Naive thymus-derived CD4-positive, alpha-beta T cell (primary cell): Measurements from ENCODE around the gene SEMA4F. TPM values are rescaled to one million over a fixed set of nuclear protein-coding genes. Genes with fewer than 3 reads are reported as not detected.
A peak's percentile ranks its signal among the peaks of the same experiment; 100 is the strongest.

ENCODE experiments used
- ATAC-seq: fragments of 150-1000 bp; cut with Tn5 transposase; 2 replicates; pipeline ENCODE4 v1.10.0; 2021; ENCODE audit warnings: mild to moderate bottlenecking, moderate library complexity
- CTCF ChIA-PET: fragments of 350-600 bp; sonication (Branson Sonifier 250); formaldehyde crosslinking; loops from one replicate; lab custom pipeline; 2021; ENCODE audit warnings: antibody characterized with exemption; lab: Charles Lee
- POLR2A ChIA-PET: fragments of 350-600 bp; sonication (Branson Sonifier 250); formaldehyde crosslinking; loops from one replicate; lab custom pipeline; 2021; ENCODE audit warnings: antibody characterized with exemption, inconsistent platforms; lab: Charles Lee
- DNase-seq, 9 donors: peaks; one replicate each; pipeline versions ENCODE4 v3.0.0 to v3.0.0-alpha.2; 2020 to 2022; ENCODE audit warnings: mixed read lengths in 1 of 9
- H3K27ac ChIP-seq: one replicate; pipeline ENCODE4 v1.7.0; 2013; ENCODE audit warnings: mild to moderate bottlenecking, low read depth, low read length, moderate library complexity
- H3K27me3 ChIP-seq, 2 donors: one replicate each; pipeline ENCODE4 v1.7.0; 2013; ENCODE audit warnings: low read length in 2 of 2, mild to moderate bottlenecking in 2 of 2, moderate library complexity in 2 of 2; ENCODE audit not compliant: control insufficient read depth in 2 of 2, insufficient read depth in 2 of 2
- H3K36me3 ChIP-seq, 3 experiments: 1 replicate in 2 of 3; 2 replicates in 1 of 3; pipeline ENCODE4 v1.7.0; 2013; ENCODE audit warnings: low read length in 3 of 3, mild to moderate bottlenecking in 3 of 3, moderate library complexity in 1 of 3; ENCODE audit not compliant: insufficient read depth in 3 of 3, control insufficient read depth in 2 of 3
- H3K4me1 ChIP-seq, 2 donors: one replicate each; pipeline ENCODE4 v1.7.0; 2013; ENCODE audit warnings: low read length in 2 of 2, mild to moderate bottlenecking in 2 of 2, moderate library complexity in 1 of 2; ENCODE audit not compliant: control insufficient read depth in 2 of 2, insufficient read depth in 2 of 2
- H3K4me3 ChIP-seq: 2 replicates; pipeline ENCODE4 v1.7.0; 2013; ENCODE audit warnings: mild to moderate bottlenecking, low read length
- H3K9me3 ChIP-seq, 3 experiments: 1 replicate in 2 of 3; 2 replicates in 1 of 3; pipeline ENCODE4 v1.7.0; 2013; ENCODE audit warnings: low read length in 3 of 3; ENCODE audit not compliant: control insufficient read depth in 2 of 3
- H3K27ac Mint-ChIP-seq, 9 donors: one replicate each; pipeline ENCODE4 v1.8.0; 2020 to 2022; ENCODE audit warnings: mixed read lengths in 9 of 9, mild to moderate bottlenecking in 8 of 9, moderate library complexity in 5 of 9, inconsistent platforms in 2 of 9
- H3K27me3 Mint-ChIP-seq, 5 donors: one replicate each; pipeline ENCODE4 v1.8.0; 2021 to 2022; ENCODE audit warnings: mixed read lengths in 5 of 5, mild to moderate bottlenecking in 1 of 5
- H3K36me3 Mint-ChIP-seq, 5 donors: one replicate each; pipeline ENCODE4 v1.8.0; 2020 to 2022; ENCODE audit warnings: mixed read lengths in 5 of 5, mild to moderate bottlenecking in 3 of 5, inconsistent platforms in 1 of 5
- H3K4me1 Mint-ChIP-seq, 7 donors: one replicate each; pipeline ENCODE4 v1.8.0; 2020 to 2022; ENCODE audit warnings: mixed read lengths in 7 of 7, mild to moderate bottlenecking in 3 of 7, inconsistent platforms in 1 of 7
- H3K4me3 Mint-ChIP-seq, 10 donors: one replicate each; pipeline ENCODE4 v1.8.0; 2020 to 2022; ENCODE audit warnings: mild to moderate bottlenecking in 10 of 10, mixed read lengths in 10 of 10, moderate library complexity in 6 of 10, inconsistent platforms in 2 of 10
- H3K9me3 Mint-ChIP-seq, 11 donors: one replicate each; pipeline ENCODE4 v1.8.0; 2020 to 2022; ENCODE audit warnings: mixed read lengths in 11 of 11, mild to moderate bottlenecking in 4 of 11, inconsistent platforms in 1 of 11, moderate library complexity in 1 of 11
- intact Hi-C, 2 donors: fragments of 100-400 bp; cut with micrococcal nuclease; formaldehyde crosslinking; loops; one replicate each; pipeline ENCODE4 v1.15.1; 2023
- polyA plus RNA-seq, 2 donors: library from polyadenylated mRNA; unstranded; fragments of 300-500 nt; fragmentation: Illumina TruSeq; gene quantifications; one replicate each; pipeline ENCODE4 v1.2.3, GENCODE V29; 2021
- total RNA-seq, 6 experiments: library from RNA in 5 of 6; stranded (reverse) in 5 of 6; gene quantifications; 1 replicate in 5 of 6; 2 replicates in 1 of 6; pipeline ENCODE4 v1.2.3 and lab custom pipeline; 2021 to 2026

The SEMA4F gene
- total and polyA plus RNA-seq, 7 experiments from 2014 or later = 5.7 to 23.6 (median 8.6) TPM

DNA sequence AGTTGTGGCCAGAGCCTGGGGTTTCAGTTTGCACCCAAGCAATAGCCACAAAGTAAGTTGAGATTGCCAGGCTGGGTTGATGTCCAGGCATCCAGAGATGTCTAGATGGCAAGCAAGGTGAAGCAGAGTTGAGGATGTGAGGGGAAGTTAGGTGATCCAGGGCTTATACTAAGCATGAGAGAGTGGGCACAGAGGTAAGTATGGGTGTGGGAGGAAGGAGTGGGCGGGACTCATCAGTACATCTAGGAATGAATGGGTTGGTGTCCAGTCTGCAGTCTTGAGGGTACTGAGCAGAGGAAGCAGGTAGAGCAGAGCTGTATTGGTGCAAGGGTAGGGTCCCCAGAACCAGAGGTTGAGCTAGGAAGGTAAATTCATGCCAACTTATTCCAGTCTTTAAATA is 1.5 kb downstream of the SEMA4F start:
- Histone ChIP-seq H3K27me3 (no peaks in the 10 kb centered on the region), H3K9me3 (no peaks in the 10 kb centered on the region), H3K36me3 (peaks cover 3 to 27% (median 8%) of the 10 kb centered on the region in 3 experiments), H3K4me3 (no peak overlapping the region), H3K27ac (no peak overlapping the region), H3K4me1 (peaks cover 6 to 8% of the 10 kb centered on the region in 2 donors)
- H3K27ac Mint-ChIP-seq = peak overlapping the region in 3 of 9 donors; percentile 33 to 78 (median 49)
- H3K36me3 Mint-ChIP-seq = peaks cover 5 to 21% (median 9%) of the 10 kb centered on the region in 5 donors
- H3K9me3 Mint-ChIP-seq = no peaks in the 10 kb centered on the region
- no peak for DNase-seq
- intact Hi-C loops = loop anchor here (2.0 to 10.0 kb wide), 4 partner anchors 151 to 1421 kb away; partner anchors contain the start of genes CCDC142 (in 1 of the 2), CCT7 (in 1 of the 2), INO80B (in 1 of the 2) and PCGF1 (in 1 of the 2)
- peaks cover 12 to 34% (median 24%) of the 10 kb centered on the region in 7 donors for H3K4me1 Mint-ChIP-seq
- CTCF ChIA-PET = no interaction called here
- H3K27me3 Mint-ChIP-seq = peaks cover 0 to 14% (median 0%) of the 10 kb centered on the region in 5 donors
- peak overlapping the region; percentile 30 to 97 (median 90) for H3K4me3 Mint-ChIP-seq
- POLR2A ChIA-PET = interaction anchor here (0.6 kb wide), 1 partner anchor 483 kb away, joined by 3 read pairs; no protein-coding TSS in a partner anchor
- ATAC-seq = no peak

DNA sequence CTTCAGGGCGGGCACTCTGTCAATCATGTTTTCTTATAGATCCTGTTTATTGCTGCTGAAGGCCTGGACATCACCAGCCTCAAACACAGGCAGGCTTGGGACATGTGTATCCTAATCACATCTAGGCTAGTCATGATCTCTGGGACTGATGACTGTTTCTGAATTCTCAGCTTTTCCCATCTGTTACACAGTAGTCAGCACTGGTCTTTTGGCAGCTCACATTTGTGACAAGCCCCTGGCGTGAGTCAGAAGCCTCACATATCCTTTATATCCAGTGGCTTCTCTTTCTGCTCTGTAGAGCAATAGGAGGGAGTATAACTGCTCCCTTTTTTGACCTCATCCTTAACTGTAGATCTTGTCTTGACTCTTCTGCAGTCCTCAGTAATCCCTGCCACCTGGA is 4.5 kb downstream of the SEMA4F start:
- Mint-ChIP-seq H3K27ac (no peak overlapping the region), H3K4me3 (no peak overlapping the region), H3K9me3 (no peaks in the 10 kb centered on the region), H3K36me3 (peaks cover 5 to 26% (median 9%) of the 10 kb centered on the region in 5 donors), H3K4me1 (peaks cover 12 to 25% (median 20%) of the 10 kb centered on the region in 7 donors), H3K27me3 (peaks cover 0 to 11% (median 0%) of the 10 kb centered on the region in 5 donors)
- peaks cover 3 to 47% (median 8%) of the 10 kb centered on the region in 3 experiments for H3K36me3 ChIP-seq
- ATAC-seq = no peak
- CTCF ChIA-PET = no interaction called here
- H3K9me3 ChIP-seq = no peaks in the 10 kb centered on the region
- no peak for DNase-seq
- no peak overlapping the region for H3K4me3 ChIP-seq
- H3K27ac ChIP-seq = no peak overlapping the region
- no peaks in the 10 kb centered on the region for H3K27me3 ChIP-seq
- H3K4me1 ChIP-seq = peaks cover 6 to 8% of the 10 kb centered on the region in 2 donors
- POLR2A ChIA-PET = no interaction called here
- intact Hi-C loops = loop anchor here (10.0 kb wide), 3 partner anchors 154 to 1424 kb away; partner anchors contain the start of genes CCT7 (in 1 of the 2), INO80B (in 1 of the 2), PCGF1 (in 1 of the 2) and PRADC1 (in 1 of the 2)

DNA sequence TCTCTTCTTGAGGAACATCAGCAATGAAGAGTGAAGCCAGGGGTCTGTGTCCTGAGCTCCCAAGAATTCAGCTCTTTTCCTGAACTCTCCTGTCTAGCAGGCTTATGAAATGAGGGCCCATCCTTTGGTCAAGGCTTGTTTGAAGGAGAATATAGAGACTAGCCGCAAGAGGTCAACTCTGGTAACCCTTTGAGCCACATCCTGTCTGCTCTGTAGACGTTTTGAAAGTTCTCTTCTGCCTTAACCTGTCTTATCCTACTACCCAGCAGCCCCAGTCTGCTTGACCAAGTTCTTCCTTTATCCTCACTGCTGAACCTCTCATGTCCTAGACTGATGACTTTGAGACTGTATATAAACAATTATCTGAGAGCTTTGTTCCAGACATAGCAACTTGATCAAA is 5.4 kb downstream of the SEMA4F start:
- Mint-ChIP-seq H3K36me3 (peaks cover 5 to 27% (median 9%) of the 10 kb centered on the region in 5 donors), H3K27ac (no peak overlapping the region), H3K9me3 (no peaks in the 10 kb centered on the region), H3K27me3 (peaks cover 0 to 11% (median 0%) of the 10 kb centered on the region in 5 donors), H3K4me3 (no peak overlapping the region), H3K4me1 (peaks cover 9 to 20% (median 17%) of the 10 kb centered on the region in 7 donors)
- CTCF ChIA-PET = no interaction called here
- POLR2A ChIA-PET = no interaction called here
- ATAC-seq (no peak), DNase-seq (no peak)
- Histone ChIP-seq H3K27me3 (no peaks in the 10 kb centered on the region), H3K27ac (no peak overlapping the region), H3K4me3 (no peak overlapping the region), H3K36me3 (peaks cover 3 to 43% (median 8%) of the 10 kb centered on the region in 3 experiments), H3K4me1 (peaks cover 6 to 8% of the 10 kb centered on the region in 2 donors), H3K9me3 (no peaks in the 10 kb centered on the region)
- intact Hi-C loops = loop anchor here (10.0 kb wide), 3 partner anchors 155 to 1425 kb away; partner anchors contain the start of genes CCT7 (in 1 of the 2), INO80B (in 1 of the 2), PCGF1 (in 1 of the 2) and PRADC1 (in 1 of the 2)

GRCh38 chr2:74668087-74668486 is 14.0 kb downstream of the SEMA4F start:
- H3K4me3 ChIP-seq = no peak overlapping the region
- H3K36me3 Mint-ChIP-seq = peaks cover 0 to 41% (median 24%) of the 10 kb centered on the region in 5 donors
- peaks cover 0 to 14% (median 0%) of the 10 kb centered on the region in 3 experiments for H3K36me3 ChIP-seq
- DNase-seq (no peak), ATAC-seq (no peak)
- intact Hi-C loops = no loop called here
- H3K4me1 ChIP-seq = no peaks in the 10 kb centered on the region
- ChIA-PET POLR2A (no interaction called here), CTCF (no interaction called here)
- H3K27me3 ChIP-seq = no peaks in the 10 kb centered on the region
- H3K4me1 Mint-ChIP-seq = peaks cover 0 to 9% (median 0%) of the 10 kb centered on the region in 7 donors
- no peaks in the 10 kb centered on the region for H3K27me3 Mint-ChIP-seq
- no peak overlapping the region for H3K4me3 Mint-ChIP-seq
- H3K9me3 Mint-ChIP-seq = no peaks in the 10 kb centered on the region
- H3K27ac ChIP-seq = no peak overlapping the region
- no peaks in the 10 kb centered on the region for H3K9me3 ChIP-seq
- peak overlapping the region in 1 of 9 donors; percentile 70 for H3K27ac Mint-ChIP-seq

DNA sequence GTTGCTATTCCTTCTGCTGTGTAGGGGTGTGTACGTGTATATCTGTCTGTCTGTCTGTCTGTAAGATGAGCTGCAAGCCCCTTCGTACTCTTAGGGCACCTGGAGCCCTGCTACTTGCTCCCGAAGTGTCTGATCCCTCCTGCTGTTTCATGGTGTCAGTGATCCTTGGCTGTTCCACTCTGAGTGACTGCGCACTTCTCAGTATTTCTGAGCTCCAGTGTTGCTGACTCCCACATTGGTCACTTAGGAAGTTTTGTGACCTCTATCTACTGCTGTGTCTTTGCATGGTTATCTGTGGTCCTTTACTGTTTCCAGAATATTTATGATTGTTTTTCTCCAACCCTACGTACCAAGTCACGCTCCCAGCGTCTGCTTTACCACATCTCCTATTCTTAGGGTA is 16.2 kb downstream of the SEMA4F start:
- no peaks in the 10 kb centered on the region for H3K9me3 ChIP-seq
- no peak overlapping the region for H3K4me3 ChIP-seq
- H3K4me1 ChIP-seq = no peaks in the 10 kb centered on the region
- H3K27ac ChIP-seq = no peak overlapping the region
- peaks cover 0 to 57% (median 27%) of the 10 kb centered on the region in 5 donors for H3K36me3 Mint-ChIP-seq
- H3K4me1 Mint-ChIP-seq = peaks cover 0 to 9% (median 0%) of the 10 kb centered on the region in 7 donors
- intact Hi-C loops = no loop called here
- H3K27me3 Mint-ChIP-seq = no peaks in the 10 kb centered on the region
- no peak for DNase-seq
- ChIA-PET POLR2A (no interaction called here), CTCF (no interaction called here)
- no peak overlapping the region for H3K4me3 Mint-ChIP-seq
- H3K27me3 ChIP-seq = no peaks in the 10 kb centered on the region
- H3K36me3 ChIP-seq = peaks cover 0 to 36% (median 0%) of the 10 kb centered on the region in 3 experiments
- H3K9me3 Mint-ChIP-seq = no peaks in the 10 kb centered on the region
- no peak for ATAC-seq
- no peak overlapping the region for H3K27ac Mint-ChIP-seq

DNA sequence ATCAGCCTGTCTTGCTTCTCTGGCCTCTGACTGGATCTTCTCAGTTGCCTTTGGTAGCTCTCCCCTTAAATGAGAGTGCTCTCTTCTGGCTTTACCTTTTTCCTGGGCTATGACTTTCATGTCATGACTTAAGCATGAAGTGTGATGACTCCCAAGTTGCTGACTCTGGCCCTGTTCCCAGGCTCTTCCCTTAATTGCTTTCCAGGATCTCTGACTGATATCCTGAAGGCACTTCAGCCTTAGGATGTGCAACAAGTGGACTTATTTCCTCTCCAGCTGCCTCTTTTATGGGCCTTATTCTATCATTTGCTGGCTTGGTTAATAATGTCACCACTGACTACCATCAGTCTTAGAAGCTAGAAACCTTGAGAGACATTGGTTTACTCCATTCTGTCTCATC is 17.4 kb downstream of the SEMA4F start:
- H3K4me3 ChIP-seq = no peak overlapping the region
- ChIA-PET POLR2A (no interaction called here), CTCF (no interaction called here)
- H3K27me3 ChIP-seq = no peaks in the 10 kb centered on the region
- H3K4me1 ChIP-seq = no peaks in the 10 kb centered on the region
- Mint-ChIP-seq H3K27ac (no peak overlapping the region), H3K36me3 (peaks cover 7 to 64% (median 36%) of the 10 kb centered on the region in 5 donors), H3K4me3 (no peak overlapping the region), H3K4me1 (peaks cover 0 to 12% (median 0%) of the 10 kb centered on the region in 7 donors), H3K9me3 (no peaks in the 10 kb centered on the region), H3K27me3 (no peaks in the 10 kb centered on the region)
- no peaks in the 10 kb centered on the region for H3K9me3 ChIP-seq
- DNase-seq = no peak
- intact Hi-C loops = no loop called here
- H3K27ac ChIP-seq = no peak overlapping the region
- peaks cover 0 to 48% (median 0%) of the 10 kb centered on the region in 3 experiments for H3K36me3 ChIP-seq
- ATAC-seq = no peak
